H9 (cell line): Measurements from ENCODE around the gene ZMYM2. TPM values are rescaled to one million over a fixed set of nuclear protein-coding genes. Genes with fewer than 3 reads are reported as not detected.

Experiments used
- DNase-seq: peaks from one replicate; pipeline ENCODE4 v3.0.0-alpha.2; 2017
- H2AFZ ChIP-seq: one replicate; pipeline ENCODE4 v1.6.1; 2013; ENCODE audit warnings: mild to moderate bottlenecking, low read length, control low read depth, moderate library complexity
- H2AK5ac ChIP-seq: 2 replicates; pipeline ENCODE4 v1.6.1; 2013; ENCODE audit warnings: low read length, control low read depth, mixed read lengths; ENCODE audit not compliant: insufficient read length
- H2BK120ac ChIP-seq: one replicate; pipeline ENCODE4 v1.6.1; 2013; ENCODE audit warnings: low read depth, mild to moderate bottlenecking, low read length, control low read depth, inconsistent platforms; ENCODE audit not compliant: poor library complexity, severe bottlenecking
- H2BK12ac ChIP-seq: 2 replicates; pipeline ENCODE4 v1.6.1; 2013; ENCODE audit warnings: low read length, control low read depth, mixed read lengths, low read depth; ENCODE audit not compliant: insufficient read length
- H2BK15ac ChIP-seq: 2 replicates; pipeline ENCODE4 v1.6.1; 2013; ENCODE audit warnings: low read depth, low read length, control low read depth
- H2BK20ac ChIP-seq: one replicate; pipeline ENCODE4 v1.6.1; 2013; ENCODE audit warnings: low read depth, mild to moderate bottlenecking, low read length, control low read depth, inconsistent platforms; ENCODE audit not compliant: poor library complexity, severe bottlenecking
- H2BK5ac ChIP-seq: 2 replicates; pipeline ENCODE4 v1.6.1; 2013; ENCODE audit warnings: low read length, control low read depth, mixed read lengths; ENCODE audit not compliant: insufficient read length
- H3K14ac ChIP-seq: 2 replicates; pipeline ENCODE4 v1.6.1; 2013; ENCODE audit warnings: low read length, control low read depth; ENCODE audit not compliant: insufficient read depth
- H3K18ac ChIP-seq: 2 replicates; pipeline ENCODE4 v1.6.1; 2013; ENCODE audit warnings: low read depth, mild to moderate bottlenecking, mixed read lengths, low read length, control low read depth; ENCODE audit not compliant: insufficient read length
- H3K23ac ChIP-seq: 2 replicates; pipeline ENCODE4 v1.6.1; 2013; ENCODE audit warnings: low read length, control low read depth, mixed read lengths, low read depth; ENCODE audit not compliant: insufficient read length
- H3K23me2 ChIP-seq: 2 replicates; pipeline ENCODE4 v1.6.1; 2013; ENCODE audit warnings: low read depth, mild to moderate bottlenecking, mixed read lengths, low read length, control low read depth; ENCODE audit not compliant: insufficient read length, poor library complexity, severe bottlenecking
- H3K27ac ChIP-seq: 2 replicates; pipeline ENCODE4 v1.5.1; 2013; ENCODE audit warnings: low read length, control low read depth, mixed read lengths, low read depth; ENCODE audit not compliant: insufficient read length
- H3K27me3 ChIP-seq: 2 replicates; pipeline ENCODE4 v1.6.1; 2013; ENCODE audit warnings: low read length, control low read depth, inconsistent platforms; ENCODE audit not compliant: insufficient read depth
- H3K4ac ChIP-seq: 2 replicates; pipeline ENCODE4 v1.6.1; 2013; ENCODE audit warnings: low read depth, mild to moderate bottlenecking, control low read depth, inconsistent platforms, low read length, moderate library complexity
- H3K4me1 ChIP-seq: 2 replicates; pipeline ENCODE4 v1.6.1; 2013; ENCODE audit warnings: low read length, control low read depth, inconsistent platforms; ENCODE audit not compliant: insufficient read depth
- H3K4me2 ChIP-seq: 2 replicates; pipeline ENCODE4 v1.6.1; 2013; ENCODE audit warnings: low read length, control low read depth, mixed read lengths; ENCODE audit not compliant: insufficient read length, insufficient read depth
- H3K56ac ChIP-seq: 2 replicates; pipeline ENCODE4 v1.6.1; 2013; ENCODE audit warnings: low read depth, mild to moderate bottlenecking, mixed read lengths, low read length, control low read depth; ENCODE audit not compliant: insufficient read length
- H3K79me1 ChIP-seq: 2 replicates; pipeline ENCODE4 v1.6.1; 2013; ENCODE audit warnings: low read depth, mild to moderate bottlenecking, moderate library complexity, low read length, control low read depth, inconsistent platforms; ENCODE audit not compliant: insufficient read depth, poor library complexity, severe bottlenecking
- H3K79me2 ChIP-seq: 2 replicates; pipeline ENCODE4 v1.6.1; 2013; ENCODE audit warnings: low read length, control low read depth, inconsistent platforms; ENCODE audit not compliant: insufficient read depth
- H3K9ac ChIP-seq: 2 replicates; pipeline ENCODE4 v1.6.1; 2013; ENCODE audit warnings: low read length, control low read depth, mixed read lengths; ENCODE audit not compliant: insufficient read length; ENCODE audit errors: extremely low read depth
- H3K9me3 ChIP-seq: one replicate; pipeline ENCODE4 v1.6.1; 2013; ENCODE audit warnings: low read depth, low read length, inconsistent platforms; ENCODE audit not compliant: control insufficient read depth
- H3T11ph ChIP-seq: one replicate; pipeline ENCODE4 v1.6.1; 2013; ENCODE audit warnings: mild to moderate bottlenecking, low read length, control low read depth, inconsistent platforms
- H4K20me1 ChIP-seq: one replicate; pipeline ENCODE4 v1.6.1; 2013; ENCODE audit not compliant: control insufficient read depth, insufficient read length, insufficient read depth
- H4K5ac ChIP-seq: 2 replicates; pipeline ENCODE4 v1.6.1; 2013; ENCODE audit warnings: low read depth, mild to moderate bottlenecking, mixed read lengths, low read length, control low read depth; ENCODE audit not compliant: insufficient read length
- H4K8ac ChIP-seq: replicated peaks from 2 replicates; pipeline ENCODE4 v1.6.1; 2013; ENCODE audit warnings: low read length, control low read depth, mixed read lengths, low read depth; ENCODE audit not compliant: insufficient read length
- H4K91ac ChIP-seq: 2 replicates; pipeline ENCODE4 v1.6.1; 2013; ENCODE audit warnings: low read depth, mild to moderate bottlenecking, moderate library complexity, mixed read lengths, low read length, control low read depth; ENCODE audit not compliant: insufficient read length
- H3K27ac Mint-ChIP-seq, 3 experiments: 2 replicates in 2 of 3; 3 replicates in 1 of 3; pipeline ENCODE4 v1.8.0; 2020 to 2021; ENCODE audit warnings: mixed read lengths in 3 of 3, mild to moderate bottlenecking in 1 of 3, moderate library complexity in 1 of 3
- H3K27me3 Mint-ChIP-seq: 2 replicates; pipeline ENCODE4 v1.8.0; 2021; ENCODE audit warnings: low read depth, mild to moderate bottlenecking, moderate library complexity, mixed read lengths
- H3K36me3 Mint-ChIP-seq, 3 experiments: 2 replicates in 2 of 3; 3 replicates in 1 of 3; pipeline ENCODE4 v1.8.0; 2020 to 2021; ENCODE audit warnings: low read depth in 3 of 3, mixed read lengths in 3 of 3; ENCODE audit not compliant: insufficient read depth in 1 of 3
- H3K4me1 Mint-ChIP-seq, 2 experiments: 2 replicates each; pipeline ENCODE4 v1.8.0; 2020; ENCODE audit warnings: mixed read lengths in 2 of 2
- H3K4me3 Mint-ChIP-seq, 2 experiments: 2 replicates in 1 of 2; 3 replicates in 1 of 2; pipeline ENCODE4 v1.8.0; 2020 to 2021; ENCODE audit warnings: mild to moderate bottlenecking in 2 of 2, mixed read lengths in 2 of 2, moderate library complexity in 1 of 2
- H3K9me3 Mint-ChIP-seq, 2 experiments: 2 replicates in 1 of 2; 3 replicates in 1 of 2; pipeline ENCODE4 v1.8.0; 2020; ENCODE audit warnings: mild to moderate bottlenecking in 2 of 2, mixed read lengths in 2 of 2, moderate library complexity in 1 of 2
- CTCF ChIP-seq: fragments of 200-600 bp; sonication (generic); conservative IDR thresholded peaks from 3 replicates; pipeline ENCODE4 v1.8.0; 2021; ENCODE audit warnings: antibody characterized with exemption, mild to moderate bottlenecking
- WGBS: extraction: QIAGEN DNeasy Blood & Tissue Kit; methylation state at CpG from one replicate; pipeline ENCODE4 v1.1.7; 2013; ENCODE audit warnings: missing lambda C conversion rate, low lambda C conversion rate, mixed read lengths; ENCODE audit not compliant: insufficient read length; ENCODE audit errors: extremely low coverage; 5-methylcytosine and 5-hydroxymethylcytosine counted together
- total RNA-seq: library from RNA; stranded (reverse); gene quantifications from 2 replicates; pipeline ENCODE4 v1.2.1, GENCODE V29; 2021

ZMYM2 gene
- total RNA-seq, 1 experiment from 2014 or later: 173 TPM

GRCh38 chr13:20035130-20035529, 76.6 kb downstream of the ZMYM2 start:
- no peak overlapping the region for H3K4me3 Mint-ChIP-seq
- Histone ChIP-seq H3K4me1 (no peaks in the 10 kb centered on the region), H3K27me3 (no peaks in the 10 kb centered on the region), H3K18ac (no peak overlapping the region), H3K79me1 (no peaks in the 10 kb centered on the region), H2BK20ac (no peak overlapping the region), H3K23me2 (no peaks in the 10 kb centered on the region), H2BK15ac (no peak overlapping the region), H3K9me3 (no peaks in the 10 kb centered on the region), H2AFZ (no peak overlapping the region), H4K8ac (no peak overlapping the region), H3T11ph (no peak overlapping the region), H3K27ac (no peak overlapping the region), H2BK120ac (no peak overlapping the region), H3K4ac (no peak overlapping the region), H3K56ac (no peak overlapping the region), H3K4me2 (no peak overlapping the region), H4K20me1 (no peaks in the 10 kb centered on the region), H3K79me2 (no peaks in the 10 kb centered on the region; the same call in 1 of the 2 replicates), H3K14ac (no peak overlapping the region), H2BK5ac (no peak overlapping the region), H2BK12ac (no peak overlapping the region), H4K5ac (no peak overlapping the region), H4K91ac (no peak overlapping the region), H3K23ac (no peak overlapping the region), H2AK5ac (no peak overlapping the region), H3K9ac (no peak overlapping the region)
- no peaks in the 10 kb centered on the region for H3K9me3 Mint-ChIP-seq
- H3K4me1 Mint-ChIP-seq: peaks cover 0 to 4% of the 10 kb centered on the region in 2 experiments; a peak in 1 of 4 replicates
- no peak; the same call in 2 of the 3 replicates for TF ChIP-seq CTCF
- no CpG with 5 or more reads among the region's 4 CpGs for WGBS
- peaks cover 63 to 92% (median 91%) of the 10 kb centered on the region in 3 experiments for H3K36me3 Mint-ChIP-seq
- DNase-seq: no peak
- H3K27me3 Mint-ChIP-seq: no peaks in the 10 kb centered on the region
- H3K27ac Mint-ChIP-seq: no peak overlapping the region
